ENCODE data around the gene TNKS2. TPM values are rescaled to one million over a fixed set of nuclear protein-coding genes. Genes with fewer than 3 reads are reported as not detected.

The TNKS2 gene
- polyA plus RNA-seq, 1 of the 3 experiments (the other 2 are of a cell fraction) = 12.5 TPM

GRCh38 chr10:91778485-91778884 lies 19.7 kb upstream of the TNKS2 start:
- H3K9me3 ChIP-seq = no peaks in the 10 kb centered on the region
- CTCF ChIA-PET = no interaction called here

DNA sequence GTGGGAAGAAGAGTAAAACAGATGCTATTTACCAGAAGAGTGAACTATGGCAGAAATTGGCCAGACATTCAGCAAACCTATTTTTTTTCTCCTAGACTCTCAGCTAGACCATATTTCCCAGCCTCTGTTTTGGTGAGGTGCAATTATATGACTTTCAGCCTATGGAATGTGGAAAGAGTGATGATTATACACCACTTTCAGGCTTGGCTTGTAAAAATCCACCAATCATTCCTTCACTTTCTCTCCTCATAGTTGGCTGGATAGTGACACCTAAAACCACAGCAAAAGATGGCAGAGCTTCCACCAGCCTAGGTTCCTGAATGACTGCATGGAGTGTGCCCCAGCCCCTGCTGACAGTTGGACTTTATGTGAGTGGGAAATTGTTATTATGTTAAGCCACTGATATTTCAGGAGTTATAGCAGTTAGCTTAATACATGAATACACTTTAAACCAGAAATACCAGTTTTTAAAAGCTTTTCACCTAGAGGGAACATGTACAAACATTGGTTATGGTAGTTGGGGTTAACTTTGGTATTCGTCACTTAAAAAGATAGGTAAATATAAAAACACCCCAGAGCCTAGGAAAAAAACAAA lies 19.1 kb upstream of the TNKS2 start:
- DNase-seq = no peak
- Histone ChIP-seq H3F3A (replicated peaks; ENCODE audit: insufficient read depth) (no peaks in the 10 kb centered on the region), H3K9me2 (no peaks in the 10 kb centered on the region), H3K27ac (ENCODE audit: low read depth in 2 of 2, low read length in 1 of 2) (no peak overlapping the region), H3K4me2 (no peak overlapping the region), H3K9me3 (no peaks in the 10 kb centered on the region), H4K20me1 (ENCODE audit: insufficient read depth) (no peaks in the 10 kb centered on the region), H2AFZ (ENCODE audit: low read depth) (no peak overlapping the region), H3K27me3 (ENCODE audit: insufficient read depth) (no peaks in the 10 kb centered on the region), H3K4me1 (ENCODE audit: control insufficient read depth in 1 of 2, insufficient read depth in 2 of 2, low read depth in 1 of 2, low read length in 1 of 2) (no peaks in the 10 kb centered on the region), H3K4me3 (ENCODE audit: low read depth in 2 of 2, low read length in 1 of 2) (no peak overlapping the region), H3K79me2 (ENCODE audit: insufficient read depth) (no peaks in the 10 kb centered on the region), H3K9ac (no peak overlapping the region), H3K36me3 (replicated peaks in 1 of 2; ENCODE audit: control insufficient read depth in 1 of 2, insufficient read depth in 2 of 2, low read length in 1 of 2) (no peaks in the 10 kb centered on the region)
- WGBS (ENCODE audit: low lambda C conversion rate) = 45% methylated on average over 1 of the region's 1 CpG
- ChIA-PET POLR2A (no interaction called here), CTCF (interaction anchor here (0.6 to 2.4 kb wide), 2 partner anchors 134 to 810 kb away, joined by 3 to 8 read pairs; no protein-coding TSS in a partner anchor)
- TF ChIP-seq ZBTB33 (IDR thresholded peaks at IDR 0.05; ENCODE audit: borderline replicate concordance, low read depth) (no peak), SIN3A (IDR thresholded peaks at IDR 0.05; ENCODE audit: borderline replicate concordance, low read depth, low read length) (no peak), JUND (IDR thresholded peaks at IDR 0.05) (no peak), TCF12 (IDR thresholded peaks at IDR 0.05) (no peak), SMC3 (IDR thresholded peaks at IDR 0.05; ENCODE audit: low read depth, low read length) (no peak), EZH2phosphoT487 (IDR thresholded peaks at IDR 0.05; ENCODE audit: borderline replicate concordance, low read depth) (no peak), FOXJ3 (CRISPR knock-in tag; IDR thresholded peaks at IDR 0.05) (no peak), RAD21 (IDR thresholded peaks at IDR 0.05; ENCODE audit: low read length) (no peak), POLR2AphosphoS5 (IDR thresholded peaks at IDR 0.05; ENCODE audit: low read depth, low read length) (no peak), MXI1 (IDR thresholded peaks at IDR 0.05; ENCODE audit: low read depth, low read length) (no peak), FOSL2 (IDR thresholded peaks at IDR 0.05; ENCODE audit: borderline replicate concordance, low read depth) (no peak)
- TF ChIP-seq, protein P1, sequence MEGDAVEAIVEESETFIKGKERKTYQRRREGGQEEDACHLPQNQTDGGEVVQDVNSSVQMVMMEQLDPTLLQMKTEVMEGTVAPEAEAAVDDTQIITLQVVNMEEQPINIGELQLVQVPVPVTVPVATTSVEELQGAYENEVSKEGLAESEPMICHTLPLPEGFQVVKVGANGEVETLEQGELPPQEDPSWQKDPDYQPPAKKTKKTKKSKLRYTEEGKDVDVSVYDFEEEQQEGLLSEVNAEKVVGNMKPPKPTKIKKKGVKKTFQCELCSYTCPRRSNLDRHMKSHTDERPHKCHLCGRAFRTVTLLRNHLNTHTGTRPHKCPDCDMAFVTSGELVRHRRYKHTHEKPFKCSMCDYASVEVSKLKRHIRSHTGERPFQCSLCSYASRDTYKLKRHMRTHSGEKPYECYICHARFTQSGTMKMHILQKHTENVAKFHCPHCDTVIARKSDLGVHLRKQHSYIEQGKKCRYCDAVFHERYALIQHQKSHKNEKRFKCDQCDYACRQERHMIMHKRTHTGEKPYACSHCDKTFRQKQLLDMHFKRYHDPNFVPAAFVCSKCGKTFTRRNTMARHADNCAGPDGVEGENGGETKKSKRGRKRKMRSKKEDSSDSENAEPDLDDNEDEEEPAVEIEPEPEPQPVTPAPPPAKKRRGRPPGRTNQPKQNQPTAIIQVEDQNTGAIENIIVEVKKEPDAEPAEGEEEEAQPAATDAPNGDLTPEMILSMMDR (IDR thresholded peaks at IDR 0.05) = no peak
- TF ChIP-seq, protein P2, sequence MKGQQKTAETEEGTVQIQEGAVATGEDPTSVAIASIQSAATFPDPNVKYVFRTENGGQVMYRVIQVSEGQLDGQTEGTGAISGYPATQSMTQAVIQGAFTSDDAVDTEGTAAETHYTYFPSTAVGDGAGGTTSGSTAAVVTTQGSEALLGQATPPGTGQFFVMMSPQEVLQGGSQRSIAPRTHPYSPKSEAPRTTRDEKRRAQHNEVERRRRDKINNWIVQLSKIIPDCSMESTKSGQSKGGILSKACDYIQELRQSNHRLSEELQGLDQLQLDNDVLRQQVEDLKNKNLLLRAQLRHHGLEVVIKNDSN (IDR thresholded peaks at IDR 0.05; ENCODE audit: borderline replicate concordance, low read depth) = no peak

More at GRCh38 chr10:91778485-91778884, 19.7 kb upstream of the TNKS2 start:
- no peaks in the 10 kb centered on the region for H3F3A ChIP-seq (replicated peaks; ENCODE audit: insufficient read depth)
- no peak overlapping the region for H3K9ac ChIP-seq
- no peak for DNase-seq
- no peak overlapping the region for H3K4me2 ChIP-seq
- H3K36me3 ChIP-seq (replicated peaks in 1 of 2; ENCODE audit: control insufficient read depth in 1 of 2, insufficient read depth in 2 of 2, low read length in 1 of 2) = no peaks in the 10 kb centered on the region
- POLR2A ChIA-PET = no interaction called here
- no peaks in the 10 kb centered on the region for H3K27me3 ChIP-seq (ENCODE audit: insufficient read depth)
- H4K20me1 ChIP-seq (ENCODE audit: insufficient read depth) = no peaks in the 10 kb centered on the region
- H3K9me2 ChIP-seq = no peaks in the 10 kb centered on the region
- no peak overlapping the region for H2AFZ ChIP-seq (ENCODE audit: low read depth)
- H3K4me3 ChIP-seq (ENCODE audit: low read depth in 2 of 2, low read length in 1 of 2) = no peak overlapping the region
- H3K27ac ChIP-seq (ENCODE audit: low read depth in 2 of 2, low read length in 1 of 2) = no peak overlapping the region
- no peaks in the 10 kb centered on the region for H3K79me2 ChIP-seq (ENCODE audit: insufficient read depth)
- 93% methylated on average over 1 of the region's 1 CpG for WGBS (ENCODE audit: low lambda C conversion rate)
- no peaks in the 10 kb centered on the region for H3K4me1 ChIP-seq (ENCODE audit: control insufficient read depth in 1 of 2, insufficient read depth in 2 of 2, low read depth in 1 of 2, low read length in 1 of 2)
- no peak for TF ChIP-seq TAF1 (IDR thresholded peaks at IDR 0.05; ENCODE audit: borderline replicate concordance, low read depth, low read length)
- TF ChIP-seq, protein P3, sequence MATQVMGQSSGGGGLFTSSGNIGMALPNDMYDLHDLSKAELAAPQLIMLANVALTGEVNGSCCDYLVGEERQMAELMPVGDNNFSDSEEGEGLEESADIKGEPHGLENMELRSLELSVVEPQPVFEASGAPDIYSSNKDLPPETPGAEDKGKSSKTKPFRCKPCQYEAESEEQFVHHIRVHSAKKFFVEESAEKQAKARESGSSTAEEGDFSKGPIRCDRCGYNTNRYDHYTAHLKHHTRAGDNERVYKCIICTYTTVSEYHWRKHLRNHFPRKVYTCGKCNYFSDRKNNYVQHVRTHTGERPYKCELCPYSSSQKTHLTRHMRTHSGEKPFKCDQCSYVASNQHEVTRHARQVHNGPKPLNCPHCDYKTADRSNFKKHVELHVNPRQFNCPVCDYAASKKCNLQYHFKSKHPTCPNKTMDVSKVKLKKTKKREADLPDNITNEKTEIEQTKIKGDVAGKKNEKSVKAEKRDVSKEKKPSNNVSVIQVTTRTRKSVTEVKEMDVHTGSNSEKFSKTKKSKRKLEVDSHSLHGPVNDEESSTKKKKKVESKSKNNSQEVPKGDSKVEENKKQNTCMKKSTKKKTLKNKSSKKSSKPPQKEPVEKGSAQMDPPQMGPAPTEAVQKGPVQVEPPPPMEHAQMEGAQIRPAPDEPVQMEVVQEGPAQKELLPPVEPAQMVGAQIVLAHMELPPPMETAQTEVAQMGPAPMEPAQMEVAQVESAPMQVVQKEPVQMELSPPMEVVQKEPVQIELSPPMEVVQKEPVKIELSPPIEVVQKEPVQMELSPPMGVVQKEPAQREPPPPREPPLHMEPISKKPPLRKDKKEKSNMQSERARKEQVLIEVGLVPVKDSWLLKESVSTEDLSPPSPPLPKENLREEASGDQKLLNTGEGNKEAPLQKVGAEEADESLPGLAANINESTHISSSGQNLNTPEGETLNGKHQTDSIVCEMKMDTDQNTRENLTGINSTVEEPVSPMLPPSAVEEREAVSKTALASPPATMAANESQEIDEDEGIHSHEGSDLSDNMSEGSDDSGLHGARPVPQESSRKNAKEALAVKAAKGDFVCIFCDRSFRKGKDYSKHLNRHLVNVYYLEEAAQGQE (IDR thresholded peaks at IDR 0.05; ENCODE audit: low read depth, low read length) = no peak
- TF ChIP-seq EZH2phosphoT487 (IDR thresholded peaks at IDR 0.05; ENCODE audit: borderline replicate concordance, low read depth) = no peak
